Measurements from ENCODE around the gene TMEM259. TPM values are rescaled to one million over a fixed set of nuclear protein-coding genes. Genes with fewer than 3 reads are reported as not detected.

The TMEM259 gene
- total and polyA plus RNA-seq, 2 of the 13 experiments (the other 11 are each of a cell fraction or from before 2014, with no cell fraction given) = 64.7 to 164 TPM

- no peak for TF ChIP-seq NFRKB (IDR thresholded peaks at IDR 0.05)
- no peak for TF ChIP-seq E2F1 (CRISPR knock-in tag; IDR thresholded peaks at IDR 0.05)
- TF ChIP-seq FOSL2 (CRISPR knock-in tag; IDR thresholded peaks at IDR 0.05) = 0 out of 2 replicates have a peak, but pooled peaks have one; percentile 9
- TF ChIP-seq DMTF1 (CRISPR knock-in tag; IDR thresholded peaks at IDR 0.05) = no peak
- 0 out of 2 replicates have a peak, but pooled peaks have one; percentile 32 for TF ChIP-seq CBX5 (CRISPR knock-in tag; IDR thresholded peaks at IDR 0.05; ENCODE audit: borderline replicate concordance)
- TF ChIP-seq PRDM4 (CRISPR knock-in tag; IDR thresholded peaks at IDR 0.05; ENCODE audit: borderline replicate concordance) = no peak
- TF ChIP-seq FOXC1 (CRISPR knock-in tag; IDR thresholded peaks at IDR 0.05; ENCODE audit: borderline replicate concordance) = no peak
- no peak for TF ChIP-seq SATB2 (CRISPR knock-in tag; IDR thresholded peaks at IDR 0.05)
- no peak for TF ChIP-seq ZSCAN20 (CRISPR knock-in tag; IDR thresholded peaks at IDR 0.05; ENCODE audit: borderline replicate concordance)
- no peak for TF ChIP-seq ATAD3A (CRISPR knock-in tag; IDR thresholded peaks at IDR 0.05)
- no peak; the same call in 1 of the 2 replicates for TF ChIP-seq ZNF629 (CRISPR knock-in tag; conservative IDR thresholded peaks at IDR 0.05)
- TF ChIP-seq THAP7 (CRISPR knock-in tag; IDR thresholded peaks at IDR 0.05) = no peak
- no peak for TF ChIP-seq GRHL1 (CRISPR knock-in tag; conservative IDR thresholded peaks at IDR 0.05)
- TF ChIP-seq CAMTA2 (CRISPR knock-in tag; IDR thresholded peaks at IDR 0.05; ENCODE audit: borderline replicate concordance) = no peak
- no peak; the same call in 1 of the 2 replicates for TF ChIP-seq ZNF792 (CRISPR knock-in tag; IDR thresholded peaks at IDR 0.05)
- peak; percentile 70; the same call in 1 of the 2 replicates for TF ChIP-seq BRF2 (CRISPR knock-in tag; IDR thresholded peaks at IDR 0.05)
- TF ChIP-seq RBAK (CRISPR knock-in tag; IDR thresholded peaks at IDR 0.05) = no peak
- no peak for TF ChIP-seq ATM (IDR thresholded peaks at IDR 0.05; ENCODE audit: borderline replicate concordance)
- no peak for TF ChIP-seq PREB (CRISPR knock-in tag; IDR thresholded peaks at IDR 0.05)
- TF ChIP-seq ARNT2 (CRISPR knock-in tag; IDR thresholded peaks at IDR 0.05; ENCODE audit: low read depth) = no peak
Observed at GRCh38 chr19:993361-993830, 27.5 kb downstream of the TMEM259 start (continued).

Data from HepG2 (cell line).